Mammary epithelial cell (primary cell): ENCODE results near the gene STAU1.

Experiments used
- CTCF ChIP-seq, 2 donors: IDR thresholded peaks in 1 of 2; conservative IDR thresholded peaks in 1 of 2; 2 replicates each; pipeline ENCODE4 v1.5.1; 2011 to 2012; ENCODE audit warnings: inconsistent platforms in 2 of 2, low read length in 2 of 2, mild to moderate bottlenecking in 2 of 2, control low read depth in 1 of 2, low read depth in 1 of 2; ENCODE audit not compliant: insufficient read depth in 1 of 2; ENCODE audit errors: extremely low read depth in 1 of 2
- EZH2 ChIP-seq: IDR thresholded peaks from 2 replicates; pipeline ENCODE4 v1.6.1; 2012; ENCODE audit warnings: low read length, inconsistent platforms, borderline replicate concordance

- TF ChIP-seq CTCF (conservative IDR thresholded peaks at IDR 0.05 in 1 of 2, IDR thresholded peaks at IDR 0.05 in 1 of 2; ENCODE audit: extremely low read depth in 1 of 2, insufficient read depth in 1 of 2, low read depth in 1 of 2, low read length in 2 of 2) (no peak), EZH2 (no peak)
Observed at GRCh38 chr20:49103647-49104364, 84.3 kb downstream of the STAU1 start.
